B cell (primary cell): ENCODE results near the gene DOK7. TPM values are rescaled to one million over a fixed set of nuclear protein-coding genes. Genes with fewer than 3 reads are reported as not detected.
A peak's percentile ranks its signal among the peaks of the same experiment; 100 is the strongest.

Experiments used
- ATAC-seq: fragments of 200-7000 bp; cut with Tn5 transposase; one replicate; pipeline ENCODE4 v1.10.0; 2021; ENCODE audit warnings: low read depth, mild to moderate bottlenecking, moderate number of reproducible peaks, moderate library complexity
- CTCF ChIA-PET: fragments of 350-600 bp; sonication (Branson Sonifier 250); formaldehyde crosslinking; loops from one replicate; lab custom pipeline; 2021; ENCODE audit warnings: antibody characterized with exemption, inconsistent platforms; lab: Charles Lee
- POLR2A ChIA-PET: fragments of 350-600 bp; sonication (Branson Sonifier 250); formaldehyde crosslinking; loops from one replicate; lab custom pipeline; 2021; ENCODE audit warnings: antibody characterized with exemption; lab: Charles Lee
- DNase-seq: peaks from one replicate; pipeline ENCODE4 v3.0.0; 2013
- H2AFZ ChIP-seq: 2 replicates; pipeline ENCODE4 v1.6.1; 2012; ENCODE audit warnings: mild to moderate bottlenecking, low read depth, low read length; ENCODE audit not compliant: insufficient read depth, poor library complexity, severe bottlenecking
- H3K27ac ChIP-seq, 2 donors: 1 replicate in 1 of 2; 2 replicates in 1 of 2; pipeline ENCODE4 v1.5.1; 2012 to 2013; ENCODE audit warnings: low read length in 2 of 2, mild to moderate bottlenecking in 2 of 2, moderate library complexity in 1 of 2
- H3K27me3 ChIP-seq, 4 experiments: fragments of 200-600 bp in 1 of 4; sonication (generic) in 1 of 4; replicated peaks in 1 of 4; 1 replicate in 2 of 4; 2 replicates in 2 of 4; pipeline versions ENCODE4 v1.6.1 to v1.7.0; 2013 to 2016; ENCODE audit warnings: low read length in 3 of 4, mild to moderate bottlenecking in 2 of 4, mixed read lengths in 1 of 4, moderate library complexity in 1 of 4; ENCODE audit not compliant: insufficient read depth in 4 of 4, control insufficient read depth in 3 of 4; ENCODE audit errors: control extremely low read depth in 1 of 4
- H3K36me3 ChIP-seq, 2 experiments: replicated peaks in 1 of 2; 1 replicate in 1 of 2; 2 replicates in 1 of 2; pipeline versions ENCODE4 v1.6.1 to v1.7.1; 2013; ENCODE audit warnings: low read length in 1 of 2; ENCODE audit not compliant: insufficient read depth in 2 of 2, control insufficient read depth in 1 of 2; ENCODE audit errors: control extremely low read depth in 1 of 2, extremely low read depth in 1 of 2
- H3K4me1 ChIP-seq, 2 donors: fragments of 200-600 bp in 1 of 2; sonication (generic) in 1 of 2; 1 replicate in 1 of 2; 2 replicates in 1 of 2; pipeline versions ENCODE4 v1.5.1 to v1.6.1; 2013 to 2017; ENCODE audit warnings: low read length in 2 of 2; ENCODE audit not compliant: control insufficient read depth in 2 of 2, insufficient read depth in 2 of 2
- H3K4me2 ChIP-seq: replicated peaks from 2 replicates; pipeline ENCODE3; 2012; ENCODE audit warnings: mild to moderate bottlenecking, low read depth, low read length; ENCODE audit not compliant: poor library complexity, severe bottlenecking
- H3K4me3 ChIP-seq, 5 experiments: fragments of 200-600 bp in 1 of 5; sonication (generic) in 1 of 5; 1 replicate in 3 of 5; 2 replicates in 2 of 5; pipeline versions ENCODE4 v1.5.1 to v1.7.0; 2011 to 2016; ENCODE audit warnings: low read length in 4 of 5, mild to moderate bottlenecking in 4 of 5, low read depth in 2 of 5, control low read depth in 1 of 5, moderate library complexity in 1 of 5; ENCODE audit not compliant: insufficient read depth in 1 of 5; ENCODE audit errors: control extremely low read depth in 1 of 5, extremely low read depth in 1 of 5
- H3K79me2 ChIP-seq: fragments of 200-600 bp; sonication (generic); one replicate; pipeline ENCODE4 v1.6.0; 2016; ENCODE audit warnings: low read length; ENCODE audit not compliant: control insufficient read depth, insufficient read depth
- H3K9ac ChIP-seq: fragments of 200-600 bp; sonication (generic); 2 replicates; pipeline ENCODE4 v1.6.1; 2017; ENCODE audit warnings: mild to moderate bottlenecking, low read length, moderate library complexity
- H3K9me3 ChIP-seq, 3 donors: one replicate each; pipeline versions ENCODE4 v1.6.1 to v1.7.1; 2013; ENCODE audit warnings: low read length in 2 of 3; ENCODE audit not compliant: control insufficient read depth in 2 of 3, insufficient read depth in 1 of 3; ENCODE audit errors: control extremely low read depth in 1 of 3
- H4K20me1 ChIP-seq: 2 replicates; pipeline ENCODE4 v1.6.0; 2012; ENCODE audit warnings: mild to moderate bottlenecking, low read length; ENCODE audit not compliant: insufficient read depth, control insufficient read depth, poor library complexity, severe bottlenecking
- H3K27ac Mint-ChIP-seq: one replicate; pipeline ENCODE4 v1.8.0; 2021; ENCODE audit warnings: mixed read lengths
- H3K27me3 Mint-ChIP-seq: one replicate; pipeline ENCODE4 v1.8.0; 2021; ENCODE audit warnings: mixed read lengths
- H3K4me1 Mint-ChIP-seq: one replicate; pipeline ENCODE4 v1.8.0; 2021; ENCODE audit warnings: mixed read lengths
- H3K4me3 Mint-ChIP-seq: one replicate; pipeline ENCODE4 v1.8.0; 2021; ENCODE audit warnings: mixed read lengths
- H3K9me3 Mint-ChIP-seq: one replicate; pipeline ENCODE4 v1.8.0; 2022; ENCODE audit warnings: mixed read lengths; ENCODE audit not compliant: insufficient read depth
- CTCF ChIP-seq: fragments of 200-600 bp; IDR thresholded peaks from one replicate; pipeline ENCODE4 v1.8.0; 2022; ENCODE audit warnings: antibody characterized with exemption, mild to moderate bottlenecking
- EZH2 ChIP-seq: IDR thresholded peaks from 2 replicates; pipeline ENCODE4 v1.6.1; 2012; ENCODE audit warnings: borderline replicate concordance, low read depth, mild to moderate bottlenecking, moderate library complexity, low read length; ENCODE audit not compliant: insufficient read depth, poor library complexity, severe bottlenecking
- WGBS: methylation state at CpG from one replicate; pipeline ENCODE4 v1.1.5; 2013; ENCODE audit warnings: missing lambda C conversion rate; ENCODE audit not compliant: insufficient coverage; 5-methylcytosine and 5-hydroxymethylcytosine counted together
- intact Hi-C: fragments of 100-400 bp; cut with micrococcal nuclease; formaldehyde crosslinking; loops from one replicate; pipeline ENCODE4 v1.10.0; 2022
- polyA plus RNA-seq: library from polyadenylated mRNA; depleted of rRNA; stranded (reverse); fragments of >200 nt; gene quantifications from 2 replicates; pipeline ENCODE4 v1.2.3, GENCODE V29; 2012
- total RNA-seq, 2 donors: library from RNA; stranded (reverse); fragments of 120-200 nt in 1 of 2; gene quantifications; 1 replicate in 1 of 2; 2 replicates in 1 of 2; pipeline versions ENCODE4 v1.2.3 to v1.2.4, GENCODE V29; 2013 to 2022

DOK7 gene
- total and polyA plus RNA-seq, 2 donors (not counting 1 experiment from before 2014, with no cell fraction given): 24.1 to 24.8 TPM

GRCh38 chr4:3485011-3485791 is 22.1 kb downstream of the DOK7 start:
- Histone ChIP-seq H3K4me3 (peak overlapping the region in 4 of 5 experiments; percentile 49 to 71 (median 56)), H3K36me3 (no peaks in the 10 kb centered on the region), H3K27ac (peak overlapping the region; percentile 42 to 87), H3K9me3 (no peaks in the 10 kb centered on the region), H3K4me1 (peaks cover 47 to 86% of the 10 kb centered on the region in 2 donors), H3K9ac (peak overlapping the region; percentile 63), H2AFZ (peak overlapping the region; percentile 64), H3K27me3 (peaks cover 0 to 4% (median 0%) of the 10 kb centered on the region in 4 experiments), H3K79me2 (no peaks in the 10 kb centered on the region), H3K4me2 (peak overlapping the region; percentile 94), H4K20me1 (peaks cover 5% of the 10 kb centered on the region)
- TF ChIP-seq EZH2 (no peak), CTCF (no peak)
- Mint-ChIP-seq H3K4me3 (peak overlapping the region; percentile 87), H3K27me3 (no peaks in the 10 kb centered on the region), H3K27ac (peak overlapping the region; percentile 84), H3K4me1 (peaks cover 77% of the 10 kb centered on the region), H3K9me3 (no peaks in the 10 kb centered on the region)
- ChIA-PET CTCF (interaction anchor here (0.7 to 3.5 kb wide), 4 partner anchors 11 to 257 kb away, joined by 3 to 16 read pairs (median 3); no protein-coding TSS in a partner anchor), POLR2A (interaction anchor here (0.6 to 1.2 kb wide), 5 partner anchors 23 to 739 kb away, joined by 3 to 6 read pairs (median 4); partner anchors contain the start of gene LRPAP1)
- intact Hi-C loops: loop anchor here (1.0 to 10.0 kb wide), 3 partner anchors 47 to 470 kb away; partner anchors contain the start of gene LRPAP1
- peak; percentile 91 for DNase-seq
- peak; percentile 75 for ATAC-seq
- 7% methylated on average over 34 of the region's 36 CpGs for WGBS
